HCT116 (cell line): Measurements from ENCODE around the gene SLC25A4. TPM values are rescaled to one million over a fixed set of nuclear protein-coding genes. Genes with fewer than 3 reads are reported as not detected.

Experiments used
- ATAC-seq: fragments of 200-7000 bp; cut with Tn5 transposase; 2 replicates; pipeline ENCODE4 v1.9.1; 2020; ENCODE audit warnings: mild to moderate bottlenecking, moderate library complexity
- BruUV-seq: library from RNA; stranded (reverse); fragments of 400-500 nt; replicated peaks from 2 replicates; lab custom pipeline; 2021; lab: Mats Ljungman, UMichigan
- CTCF ChIA-PET: fragments of 300-600 bp; sonication (Branson Sonifier 250); formaldehyde crosslinking; loops from one replicate; lab custom pipeline; 2021; ENCODE audit warnings: antibody characterized with exemption; lab: Charles Lee
- POLR2A ChIA-PET: fragments of 300-600, 350-600 bp; sonication (Branson Sonifier 250); formaldehyde crosslinking; loops from one replicate; lab custom pipeline; 2021; ENCODE audit warnings: antibody characterized with exemption; lab: Charles Lee
- RAD21 ChIA-PET, 2 experiments: fragments of 300-600 bp; sonication (Branson Sonifier 250); formaldehyde crosslinking; loops; one replicate each; lab custom pipeline; 2023; ENCODE audit warnings: low total read pairs in 2 of 2; ENCODE audit not compliant: uncharacterized antibody in 2 of 2, unreplicated experiment in 2 of 2, low non-redundant PET in 1 of 2; lab: Charles Lee
- DNase-seq: peaks from one replicate; pipeline ENCODE4 v3.0.0-alpha.2; 2010; ENCODE audit warnings: low read depth, low spot score
- H2AFZ ChIP-seq: fragments of 200-600 bp; shearing (Covaris generic), sonication (generic); 2 replicates; pipeline ENCODE4 v1.6.1; 2017; ENCODE audit warnings: low read depth, mixed run types, mixed read lengths, antibody characterized with exemption, low read length; ENCODE audit not compliant: poor library complexity, severe bottlenecking
- H3K27ac ChIP-seq: 2 replicates; pipeline ENCODE4 v1.5.1; 2012; ENCODE audit warnings: low read depth, low read length
- H3K27me3 ChIP-seq: fragments of 200-600 bp; sonication (generic); 2 replicates; pipeline ENCODE4 v1.6.1; 2016; ENCODE audit warnings: mixed run types, low read length, mixed read lengths; ENCODE audit not compliant: insufficient read depth
- H3K36me3 ChIP-seq, 2 experiments: fragments of 200-500 bp in 1 of 2; fragments of 200-600 bp in 1 of 2; sonication (Bioruptor generic) in 1 of 2; sonication (generic) in 1 of 2; 2 replicates each; pipeline versions ENCODE4 v1.5.1 to v1.6.1; 2014 to 2016; ENCODE audit warnings: low read length in 2 of 2, inconsistent platforms in 1 of 2, mixed read lengths in 1 of 2, mixed run types in 1 of 2; ENCODE audit not compliant: insufficient read depth in 2 of 2, control insufficient read depth in 1 of 2
- H3K4me1 ChIP-seq, 2 experiments: fragments of 200-600 bp in 1 of 2; sonication (generic) in 1 of 2; 2 replicates each; pipeline versions ENCODE4 v1.5.1 to v1.6.1; 2012 to 2017; ENCODE audit warnings: low read length in 2 of 2, inconsistent platforms in 1 of 2, mild to moderate bottlenecking in 1 of 2, mixed read lengths in 1 of 2, mixed run types in 1 of 2, moderate library complexity in 1 of 2; ENCODE audit not compliant: insufficient read depth in 2 of 2, control insufficient read depth in 1 of 2
- H3K4me2 ChIP-seq: fragments of 200-600 bp; sonication (generic); 2 replicates; pipeline ENCODE4 v1.6.1; 2017; ENCODE audit warnings: mixed run types, low read length, mixed read lengths
- H3K4me3 ChIP-seq, 2 experiments: fragments of 200-600 bp in 1 of 2; sonication (generic) in 1 of 2; replicated peaks in 1 of 2; 2 replicates each; pipeline ENCODE4 v1.5.1; 2011 to 2016; ENCODE audit warnings: low read length in 2 of 2, control low read depth in 1 of 2, low read depth in 1 of 2, mild to moderate bottlenecking in 1 of 2, mixed read lengths in 1 of 2, mixed run types in 1 of 2
- H3K79me2 ChIP-seq: fragments of 200-600 bp; sonication (generic); 2 replicates; pipeline ENCODE4 v1.6.1; 2017; ENCODE audit warnings: mild to moderate bottlenecking, mixed run types, low read length, moderate library complexity, mixed read lengths; ENCODE audit not compliant: insufficient read depth
- H3K9ac ChIP-seq: fragments of 200-600 bp; sonication (generic); 2 replicates; pipeline ENCODE4 v1.6.1; 2016; ENCODE audit warnings: low read length, mixed read lengths
- H3K9me2 ChIP-seq: fragments of 200-600 bp; sonication (generic), shearing (Covaris generic); 2 replicates; pipeline ENCODE4 v1.6.1; 2017; ENCODE audit warnings: mixed run types, mild to moderate bottlenecking, moderate library complexity; ENCODE audit not compliant: insufficient read depth
- H3K9me3 ChIP-seq, 2 experiments: fragments of 200-500 bp in 1 of 2; fragments of 200-600 bp in 1 of 2; sonication (Bioruptor generic) in 1 of 2; sonication (generic) in 1 of 2; 2 replicates each; pipeline ENCODE4 v1.6.1; 2014 to 2017; ENCODE audit warnings: low read length in 2 of 2, mixed read lengths in 2 of 2, inconsistent platforms in 1 of 2, low read depth in 1 of 2, mild to moderate bottlenecking in 1 of 2, mixed run types in 1 of 2, moderate library complexity in 1 of 2; ENCODE audit not compliant: control insufficient read depth in 1 of 2, insufficient read depth in 1 of 2
- H4K20me1 ChIP-seq: fragments of 200-600 bp; sonication (generic), shearing (Covaris generic); 2 replicates; pipeline ENCODE4 v1.6.1; 2017; ENCODE audit warnings: mixed run types, mild to moderate bottlenecking, moderate library complexity; ENCODE audit not compliant: insufficient read depth
- ATF3 ChIP-seq: IDR thresholded peaks from 2 replicates; pipeline ENCODE4 v1.6.1; 2012
- CBX3 ChIP-seq: IDR thresholded peaks from 2 replicates; pipeline ENCODE4 v1.6.1; 2012; ENCODE audit warnings: low read depth
- CEBPB ChIP-seq: IDR thresholded peaks from 2 replicates; pipeline ENCODE4 v1.6.1; 2012; ENCODE audit warnings: low read depth
- EGR1 ChIP-seq: IDR thresholded peaks from 2 replicates; pipeline ENCODE4 v1.6.1; 2012; ENCODE audit warnings: low read depth
- EZH2 ChIP-seq: fragments of 200-600 bp; sonication (generic); IDR thresholded peaks from 2 replicates; pipeline ENCODE4 v1.6.1; 2017; ENCODE audit warnings: antibody characterized with exemption, mixed run types
- EZH2phosphoT487 ChIP-seq: fragments of 200-600 bp; IDR thresholded peaks from 2 replicates; pipeline ENCODE4 v1.6.1; 2018; ENCODE audit warnings: antibody characterized with exemption, borderline replicate concordance
- JUND ChIP-seq: IDR thresholded peaks from 2 replicates; pipeline ENCODE4 v1.6.1; 2012
- MAX ChIP-seq: IDR thresholded peaks from 2 replicates; pipeline ENCODE4 v1.6.1; 2012
- POLR2A ChIP-seq: IDR thresholded peaks from 2 replicates; pipeline ENCODE4 v1.7.0; 2011; ENCODE audit warnings: borderline replicate concordance; ENCODE audit not compliant: insufficient read depth, insufficient read length; ENCODE audit errors: extremely low read depth
- POLR2AphosphoS5 ChIP-seq: IDR thresholded peaks from 2 replicates; pipeline ENCODE4 v1.6.1; 2011; ENCODE audit warnings: mild to moderate bottlenecking, low read depth, low read length, moderate library complexity
- RAD21 ChIP-seq: IDR thresholded peaks from 2 replicates; pipeline ENCODE4 v1.6.1; 2012; ENCODE audit warnings: low read depth, mild to moderate bottlenecking
- SIN3A ChIP-seq: IDR thresholded peaks from 2 replicates; pipeline ENCODE4 v1.6.1; 2012; ENCODE audit warnings: low read depth
- SP1 ChIP-seq: IDR thresholded peaks from 2 replicates; pipeline ENCODE4 v1.6.1; 2012; ENCODE audit warnings: low read depth
- SRF ChIP-seq: IDR thresholded peaks from 2 replicates; pipeline ENCODE4 v1.6.1; 2012; ENCODE audit warnings: low read depth
- YY1 ChIP-seq: IDR thresholded peaks from 2 replicates; pipeline ENCODE4 v1.6.1; 2011; ENCODE audit warnings: low read length, low read depth, moderate library complexity, mild to moderate bottlenecking; ENCODE audit not compliant: insufficient replicate concordance; ENCODE audit errors: extremely low read depth
- ZBTB33 ChIP-seq: IDR thresholded peaks from 2 replicates; pipeline ENCODE4 v1.6.1; 2011; ENCODE audit warnings: mild to moderate bottlenecking, low read length, moderate library complexity; ENCODE audit not compliant: insufficient replicate concordance; ENCODE audit errors: extremely low read depth
- ZFX ChIP-seq: fragments of 450-650 bp; IDR thresholded peaks from 2 replicates; pipeline ENCODE4 v1.6.1; 2017
- ZNF274 ChIP-seq: fragments of 200-500 bp; sonication (Bioruptor generic); IDR thresholded peaks from 2 replicates; pipeline ENCODE4 v1.6.1; 2014; ENCODE audit warnings: mild to moderate bottlenecking, low read depth, low read length, inconsistent platforms
- intact Hi-C: fragments of 100-400 bp; cut with micrococcal nuclease; formaldehyde crosslinking; loops from 2 replicates; pipeline ENCODE4 v1.10.0; 2022
- total RNA-seq: library from RNA; stranded (reverse); gene quantifications from one replicate; pipeline ENCODE4 v1.2.1, GENCODE V29; 2021; ENCODE audit not compliant: unreplicated experiment
- TF ChIP-seq, protein P1 (sequence below), 3 experiments: fragments of 200-600 bp in 1 of 3; sonication (generic) in 1 of 3; IDR thresholded peaks in 2 of 3; conservative IDR thresholded peaks in 1 of 3; 2 replicates each; pipeline ENCODE4 v1.5.1; 2012 to 2017; ENCODE audit warnings: low read depth in 2 of 3, low read length in 2 of 3, antibody characterized with exemption in 1 of 3, borderline replicate concordance in 1 of 3, control low read depth in 1 of 3, mild to moderate bottlenecking in 1 of 3, mixed read lengths in 1 of 3, mixed run types in 1 of 3, moderate library complexity in 1 of 3; ENCODE audit not compliant: insufficient read depth in 1 of 3
- TF ChIP-seq, protein P2 (sequence below): IDR thresholded peaks from 2 replicates; pipeline ENCODE4 v1.6.1; 2012; ENCODE audit warnings: low read depth

Gene SLC25A4
- total RNA-seq, 1 experiment from 2014 or later, result 27.9 TPM

GRCh38 chr4:185141777-185142176 is 1.3 kb upstream of the SLC25A4 start:
- Histone ChIP-seq H4K20me1 (no peaks in the 10 kb centered on the region), H3K27me3 (no peaks in the 10 kb centered on the region), H3K4me1 (peaks cover 4 to 15% of the 10 kb centered on the region in 2 experiments; a peak in 3 of 4 replicates), H3K36me3 (no peaks in the 10 kb centered on the region), H3K4me3 (no peak overlapping the region), H3K9me3 (no peaks in the 10 kb centered on the region), H3K9me2 (no peaks in the 10 kb centered on the region), H3K4me2 (no peak overlapping the region), H2AFZ (peak overlapping the region; percentile 40), H3K9ac (no peak overlapping the region), H3K79me2 (no peaks in the 10 kb centered on the region), H3K27ac (no peak overlapping the region)
- CTCF ChIA-PET, result interaction anchor here (1.4 to 1.9 kb wide), 3 partner anchors 42 to 135 kb away, joined by 3 to 5 read pairs (median 4); no protein-coding TSS in a partner anchor
- ATAC-seq, result no peak
- no TSS peak for BruUV-seq
- POLR2A ChIA-PET, result no interaction called here
- intact Hi-C loops, result no loop called here
- DNase-seq, result no peak
- RAD21 ChIA-PET, result no interaction called here
- no peak for TF ChIP-seq POLR2A
- TF ChIP-seq, protein P1, sequence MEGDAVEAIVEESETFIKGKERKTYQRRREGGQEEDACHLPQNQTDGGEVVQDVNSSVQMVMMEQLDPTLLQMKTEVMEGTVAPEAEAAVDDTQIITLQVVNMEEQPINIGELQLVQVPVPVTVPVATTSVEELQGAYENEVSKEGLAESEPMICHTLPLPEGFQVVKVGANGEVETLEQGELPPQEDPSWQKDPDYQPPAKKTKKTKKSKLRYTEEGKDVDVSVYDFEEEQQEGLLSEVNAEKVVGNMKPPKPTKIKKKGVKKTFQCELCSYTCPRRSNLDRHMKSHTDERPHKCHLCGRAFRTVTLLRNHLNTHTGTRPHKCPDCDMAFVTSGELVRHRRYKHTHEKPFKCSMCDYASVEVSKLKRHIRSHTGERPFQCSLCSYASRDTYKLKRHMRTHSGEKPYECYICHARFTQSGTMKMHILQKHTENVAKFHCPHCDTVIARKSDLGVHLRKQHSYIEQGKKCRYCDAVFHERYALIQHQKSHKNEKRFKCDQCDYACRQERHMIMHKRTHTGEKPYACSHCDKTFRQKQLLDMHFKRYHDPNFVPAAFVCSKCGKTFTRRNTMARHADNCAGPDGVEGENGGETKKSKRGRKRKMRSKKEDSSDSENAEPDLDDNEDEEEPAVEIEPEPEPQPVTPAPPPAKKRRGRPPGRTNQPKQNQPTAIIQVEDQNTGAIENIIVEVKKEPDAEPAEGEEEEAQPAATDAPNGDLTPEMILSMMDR (IDR thresholded peaks at IDR 0.05 in 2 of 3, conservative IDR thresholded peaks at IDR 0.05 in 1 of 3; ENCODE audit: borderline replicate concordance in 1 of 3, insufficient read depth in 1 of 3, low read depth in 2 of 3, low read length in 2 of 3), result no peak
- TF ChIP-seq SP1, result no peak
- TF ChIP-seq MAX, result no peak
- TF ChIP-seq, protein P2, sequence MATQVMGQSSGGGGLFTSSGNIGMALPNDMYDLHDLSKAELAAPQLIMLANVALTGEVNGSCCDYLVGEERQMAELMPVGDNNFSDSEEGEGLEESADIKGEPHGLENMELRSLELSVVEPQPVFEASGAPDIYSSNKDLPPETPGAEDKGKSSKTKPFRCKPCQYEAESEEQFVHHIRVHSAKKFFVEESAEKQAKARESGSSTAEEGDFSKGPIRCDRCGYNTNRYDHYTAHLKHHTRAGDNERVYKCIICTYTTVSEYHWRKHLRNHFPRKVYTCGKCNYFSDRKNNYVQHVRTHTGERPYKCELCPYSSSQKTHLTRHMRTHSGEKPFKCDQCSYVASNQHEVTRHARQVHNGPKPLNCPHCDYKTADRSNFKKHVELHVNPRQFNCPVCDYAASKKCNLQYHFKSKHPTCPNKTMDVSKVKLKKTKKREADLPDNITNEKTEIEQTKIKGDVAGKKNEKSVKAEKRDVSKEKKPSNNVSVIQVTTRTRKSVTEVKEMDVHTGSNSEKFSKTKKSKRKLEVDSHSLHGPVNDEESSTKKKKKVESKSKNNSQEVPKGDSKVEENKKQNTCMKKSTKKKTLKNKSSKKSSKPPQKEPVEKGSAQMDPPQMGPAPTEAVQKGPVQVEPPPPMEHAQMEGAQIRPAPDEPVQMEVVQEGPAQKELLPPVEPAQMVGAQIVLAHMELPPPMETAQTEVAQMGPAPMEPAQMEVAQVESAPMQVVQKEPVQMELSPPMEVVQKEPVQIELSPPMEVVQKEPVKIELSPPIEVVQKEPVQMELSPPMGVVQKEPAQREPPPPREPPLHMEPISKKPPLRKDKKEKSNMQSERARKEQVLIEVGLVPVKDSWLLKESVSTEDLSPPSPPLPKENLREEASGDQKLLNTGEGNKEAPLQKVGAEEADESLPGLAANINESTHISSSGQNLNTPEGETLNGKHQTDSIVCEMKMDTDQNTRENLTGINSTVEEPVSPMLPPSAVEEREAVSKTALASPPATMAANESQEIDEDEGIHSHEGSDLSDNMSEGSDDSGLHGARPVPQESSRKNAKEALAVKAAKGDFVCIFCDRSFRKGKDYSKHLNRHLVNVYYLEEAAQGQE, result no peak
- no peak for TF ChIP-seq SIN3A
- TF ChIP-seq ZFX, result no peak
- TF ChIP-seq ZNF274, result no peak
- TF ChIP-seq CEBPB, result no peak
- TF ChIP-seq ZBTB33, result no peak
- no peak for TF ChIP-seq SRF
- no peak for TF ChIP-seq RAD21
- no peak for TF ChIP-seq EGR1
- TF ChIP-seq ATF3, result no peak
- TF ChIP-seq CBX3, result no peak
- TF ChIP-seq POLR2AphosphoS5, result no peak
- no peak for TF ChIP-seq YY1
- TF ChIP-seq JUND, result no peak
- no peak for TF ChIP-seq EZH2
- no peak for TF ChIP-seq EZH2phosphoT487
